Smooth muscle cell (in vitro differentiated cells): ENCODE data around the gene DCTN1. TPM values are rescaled to one million over a fixed set of nuclear protein-coding genes. Genes with fewer than 3 reads are reported as not detected.
A peak's percentile ranks its signal among the peaks of the same experiment; 100 is the strongest.
"Not testable (repeated sequence)": the region's sequence is repeated elsewhere in the genome, so short reads cannot be mapped to it uniquely, and the experiment has no call there.

ENCODE experiments used
- DNase-seq: peaks from one replicate; lab custom pipeline; 2025; ENCODE audit not compliant: unreplicated experiment; lab: John Stamatoyannopoulos, UW
- H2AFZ ChIP-seq: fragments of 200-600 bp; sonication (generic); 2 replicates; pipeline ENCODE4 v1.6.0; 2016; ENCODE audit warnings: antibody characterized with exemption, low read depth, mild to moderate bottlenecking
- H3F3A ChIP-seq: fragments of 200-600 bp; sonication (generic); 2 replicates; pipeline ENCODE4 v1.6.0; 2017; ENCODE audit warnings: antibody characterized with exemption, low read depth
- H3K27ac ChIP-seq: fragments of 200-600 bp; sonication (generic); 2 replicates; pipeline ENCODE4 v1.5.1; 2016; ENCODE audit warnings: low read depth, mild to moderate bottlenecking
- H3K27me3 ChIP-seq: fragments of 200-600 bp; sonication (generic); 2 replicates; pipeline ENCODE4 v1.6.1; 2016; ENCODE audit warnings: low read depth, mild to moderate bottlenecking
- H3K36me3 ChIP-seq: fragments of 200-600 bp; sonication (generic); 2 replicates; pipeline ENCODE4 v1.5.1; 2016; ENCODE audit warnings: low read depth
- H3K4me1 ChIP-seq: fragments of 200-600 bp; sonication (generic); 2 replicates; pipeline ENCODE4 v1.5.1; 2016; ENCODE audit warnings: low read depth
- H3K4me2 ChIP-seq: fragments of 200-600 bp; sonication (generic); 2 replicates; pipeline ENCODE4 v1.6.0; 2016; ENCODE audit warnings: mild to moderate bottlenecking
- H3K4me3 ChIP-seq: fragments of 200-600 bp; sonication (generic); 2 replicates; pipeline ENCODE4 v1.5.1; 2016; ENCODE audit warnings: mild to moderate bottlenecking
- H3K79me2 ChIP-seq: fragments of 200-600 bp; sonication (generic); 2 replicates; pipeline ENCODE4 v1.6.0; 2016; ENCODE audit warnings: low read depth, mild to moderate bottlenecking
- H3K9ac ChIP-seq: fragments of 200-600 bp; sonication (generic); 2 replicates; pipeline ENCODE4 v1.6.0; 2016; ENCODE audit warnings: low read depth
- H3K9me3 ChIP-seq: fragments of 200-600 bp; sonication (generic); replicated peaks from 2 replicates; pipeline ENCODE4 v1.5.1; 2016; ENCODE audit warnings: low read depth
- H4K20me1 ChIP-seq: fragments of 200-600 bp; sonication (generic); 2 replicates; pipeline ENCODE4 v1.6.0; 2016; ENCODE audit warnings: low read depth
- CTCF ChIP-seq: fragments of 200-600 bp; sonication (generic); IDR thresholded peaks from 2 replicates; pipeline ENCODE4 v1.5.1; 2017; ENCODE audit warnings: borderline replicate concordance, mild to moderate bottlenecking, antibody characterized with exemption; ENCODE audit not compliant: insufficient read depth, poor library complexity, severe bottlenecking
- whole genome bisulfite sequencing: methylation state at CpG from one replicate; pipeline ENCODE4 v1.1.7; 2016; ENCODE audit warnings: low lambda C conversion rate; 5-methylcytosine and 5-hydroxymethylcytosine counted together
- polyA plus RNA-seq: library from polyadenylated mRNA; unstranded; fragments of >200 nt; fragmentation: Nextera tagmentation; extraction: Ambion mirVana; gene quantifications from 2 replicates; pipeline ENCODE4 v1.2.1, GENCODE V29; 2016
- total RNA-seq: library from RNA; depleted of rRNA; stranded (reverse); fragments of >200 nt; gene quantifications from 2 replicates; pipeline ENCODE4 v1.2.3, GENCODE V29; 2014

Gene DCTN1
- total and polyA plus RNA-seq, 2 experiments from 2014 or later: 65.8 to 105 TPM

- no peaks in the 10 kb centered on the region for H3K27me3 ChIP-seq
Observed at GRCh38 chr2:74343316-74343715, 36.8 kb downstream of the DCTN1 start, which contains the start of gene SLC4A5. Gene SLC4A5 (minus strand): TSS chr2:74343416. CDS start chr2:74315023, 28,393 bp downstream.

GRCh38 chr2:74336227-74336626 lies 43.9 kb downstream of the DCTN1 start:
- not testable (repeated sequence) for H3K27ac ChIP-seq, H3K27me3 ChIP-seq, H3K4me3 ChIP-seq, H3K4me1 ChIP-seq, H3F3A ChIP-seq, H3K9me3 ChIP-seq, H2AFZ ChIP-seq, H3K79me2 ChIP-seq, DNase-seq, H4K20me1 ChIP-seq, H3K4me2 ChIP-seq, H3K9ac ChIP-seq, H3K36me3 ChIP-seq
- 59% methylated on average over 2 of the region's 2 CpGs for WGBS

More at GRCh38 chr2:74343316-74343715, 36.8 kb downstream of the DCTN1 start, which contains the start of gene SLC4A5:
- no peak within 1 kb of the TSS for H3K9ac ChIP-seq
- H2AFZ ChIP-seq: no peak within 1 kb of the TSS
- H3K4me1 ChIP-seq: no peaks in the 10 kb centered on the region
- no peaks in the 10 kb centered on the region for H3K9me3 ChIP-seq
- no peak for TF ChIP-seq CTCF
- DNase-seq: no peak
- WGBS: 84% methylated on average over 2 of the region's 2 CpGs
- H3K36me3 ChIP-seq: no peaks in the 10 kb centered on the region
- H4K20me1 ChIP-seq: no peaks in the 10 kb centered on the region
- no peaks in the 10 kb centered on the region for H3F3A ChIP-seq
- no peak within 1 kb of the TSS for H3K4me2 ChIP-seq
- H3K79me2 ChIP-seq: no peaks in the 10 kb centered on the region
- no peak within 1 kb of the TSS for H3K4me3 ChIP-seq
- no peak within 1 kb of the TSS for H3K27ac ChIP-seq

- Histone ChIP-seq H3K4me3 (no peak overlapping the region), H3K79me2 (no peaks in the 10 kb centered on the region), H2AFZ (no peak overlapping the region), H3K9me3 (no peaks in the 10 kb centered on the region), H3F3A (no peaks in the 10 kb centered on the region), H3K4me2 (no peak overlapping the region), H3K27ac (no peak overlapping the region), H3K27me3 (no peaks in the 10 kb centered on the region), H3K4me1 (no peaks in the 10 kb centered on the region), H3K9ac (no peak overlapping the region), H3K36me3 (no peaks in the 10 kb centered on the region), H4K20me1 (no peaks in the 10 kb centered on the region)
- DNase-seq: peak; percentile 17
- 36% methylated on average over 3 of the region's 3 CpGs for WGBS
- TF ChIP-seq CTCF: peak; percentile 90
Observed at GRCh38 chr2:74334931-74335333, 45.2 kb downstream of the DCTN1 start.

GRCh38 chr2:74333896-74334586 lies 46.1 kb downstream of the DCTN1 start:
- WGBS: 92% methylated on average over 6 of the region's 6 CpGs
- no peak overlapping the region for H3K4me2 ChIP-seq
- H2AFZ ChIP-seq: no peak overlapping the region
- no peak overlapping the region for H3K4me3 ChIP-seq
- DNase-seq: no peak
- no peaks in the 10 kb centered on the region for H3K4me1 ChIP-seq
- H3F3A ChIP-seq: no peaks in the 10 kb centered on the region
- TF ChIP-seq CTCF: no peak
- H3K27me3 ChIP-seq: no peaks in the 10 kb centered on the region
- H3K9ac ChIP-seq: no peak overlapping the region
- no peaks in the 10 kb centered on the region for H3K79me2 ChIP-seq
- H3K9me3 ChIP-seq: no peaks in the 10 kb centered on the region
- no peak overlapping the region for H3K27ac ChIP-seq
- H3K36me3 ChIP-seq: no peaks in the 10 kb centered on the region
- no peaks in the 10 kb centered on the region for H4K20me1 ChIP-seq
